GM19324 (cell line): ENCODE data around the gene M1AP.
"Not testable (repeated sequence)": the region's sequence is repeated elsewhere in the genome, so short reads cannot be mapped to it uniquely, and the experiment has no call there.

Source experiments
- ATAC-seq: cut with Tn5 transposase; IDR thresholded peaks from one replicate; pipeline ENCODE4 v1.9.1; 2021; ENCODE audit warnings: mild to moderate bottlenecking, moderate library complexity; ENCODE audit not compliant: unreplicated experiment, low FRiP score

M1AP gene

GRCh38 chr2:74569686-74570085 is 78.4 kb downstream of the M1AP start:
- ATAC-seq: no peak

- no peak for ATAC-seq
Observed at GRCh38 chr2:74567881-74568280, 80.2 kb downstream of the M1AP start.

DNA sequence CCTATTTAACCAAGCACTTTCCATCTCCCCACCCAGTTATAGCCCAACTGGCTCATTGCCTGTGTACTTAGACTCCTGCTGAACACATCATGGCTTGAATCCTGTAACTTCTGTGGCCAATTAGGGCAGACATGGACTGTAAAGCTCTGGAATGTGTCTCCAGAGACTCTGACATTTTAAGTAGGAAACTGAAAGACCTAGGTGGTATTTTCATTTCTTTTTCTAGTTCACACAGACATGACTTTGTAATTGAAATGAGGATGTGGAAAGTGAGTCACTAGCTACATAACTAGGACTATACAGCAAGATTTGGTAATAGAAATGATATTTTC is 81.4 kb downstream of the M1AP start:
- no peak for ATAC-seq

- ATAC-seq: no peak
Observed at GRCh38 chr2:74566076-74566753, 81.9 kb downstream of the M1AP start.

DNA sequence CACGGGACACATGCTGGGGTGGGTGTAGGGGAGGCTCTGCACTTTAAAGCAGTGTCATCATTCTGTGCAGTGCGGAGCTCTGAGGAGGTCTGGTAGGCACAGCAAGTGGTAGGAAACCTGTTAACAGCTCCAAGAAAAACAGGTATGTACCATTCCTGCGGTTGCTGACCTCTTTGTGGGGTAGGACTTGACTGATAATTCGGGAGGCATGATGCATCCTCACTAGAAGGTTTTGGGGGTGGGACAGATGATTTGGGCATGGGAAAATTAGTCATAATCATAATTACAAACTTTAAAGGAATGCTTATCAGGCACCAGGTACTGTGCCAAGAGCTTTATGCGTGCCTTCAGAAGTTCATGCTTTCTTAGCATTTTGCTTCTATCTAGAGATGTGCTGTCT is 83.9 kb downstream of the M1AP start:
- ATAC-seq: no peak

DNA sequence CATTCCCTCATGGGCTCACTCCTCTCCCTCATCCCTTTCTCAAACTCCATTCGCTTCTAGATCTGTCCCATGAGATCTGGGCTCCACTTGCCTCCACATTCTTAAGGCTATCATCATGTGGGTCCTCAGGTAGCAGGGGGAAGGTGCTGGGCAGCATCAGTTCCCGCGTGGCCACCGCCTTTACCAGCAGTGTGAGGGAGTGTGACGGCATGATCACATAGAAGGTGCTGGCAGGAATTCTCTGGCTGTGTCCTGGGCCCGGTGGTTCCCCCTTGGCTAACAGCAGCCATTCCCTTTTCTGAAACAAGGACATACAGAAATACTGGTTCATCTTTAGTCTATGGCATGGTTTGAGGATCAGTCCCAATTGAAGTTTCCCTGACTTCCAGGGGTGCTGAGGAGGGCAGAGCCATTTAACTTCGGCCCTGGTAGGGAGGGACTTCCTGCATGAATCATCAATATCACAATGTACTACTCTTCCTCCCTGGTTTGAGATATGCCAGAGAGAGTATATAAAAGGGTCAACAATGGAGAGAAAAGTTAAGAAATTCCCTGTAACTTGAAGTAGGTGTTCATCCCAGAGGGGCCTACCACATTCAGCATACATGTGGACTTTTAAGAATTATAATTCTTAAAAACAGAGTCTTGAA is 85.9 kb downstream of the M1AP start:
- no peak for ATAC-seq

- not testable (repeated sequence) for ATAC-seq
Observed at GRCh38 chr2:74561022-74561421, 87.1 kb downstream of the M1AP start.

GRCh38 chr2:74560591-74560990 is 87.5 kb downstream of the M1AP start:
- ATAC-seq: no peak

DNA sequence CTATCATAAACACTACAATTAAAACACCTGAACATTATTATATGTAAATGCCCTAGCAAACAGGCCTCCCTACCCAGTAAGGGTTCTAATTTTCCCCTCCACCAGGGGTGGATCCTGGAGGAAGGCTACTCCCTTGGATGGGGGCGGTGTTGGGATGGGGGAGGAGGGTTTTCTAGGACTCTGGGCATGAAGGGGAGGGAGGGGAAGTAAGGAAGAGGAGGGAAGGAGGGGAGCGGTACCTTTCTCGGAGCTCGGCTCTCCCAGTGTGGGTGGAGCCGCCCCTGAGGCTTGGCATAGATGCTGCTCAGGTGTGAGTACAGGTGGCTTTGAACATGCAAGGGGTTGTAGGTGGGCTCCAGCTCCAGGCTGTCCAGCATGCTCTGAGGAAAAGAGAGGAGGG is 88.2 kb downstream of the M1AP start:
- ATAC-seq: no peak

DNA sequence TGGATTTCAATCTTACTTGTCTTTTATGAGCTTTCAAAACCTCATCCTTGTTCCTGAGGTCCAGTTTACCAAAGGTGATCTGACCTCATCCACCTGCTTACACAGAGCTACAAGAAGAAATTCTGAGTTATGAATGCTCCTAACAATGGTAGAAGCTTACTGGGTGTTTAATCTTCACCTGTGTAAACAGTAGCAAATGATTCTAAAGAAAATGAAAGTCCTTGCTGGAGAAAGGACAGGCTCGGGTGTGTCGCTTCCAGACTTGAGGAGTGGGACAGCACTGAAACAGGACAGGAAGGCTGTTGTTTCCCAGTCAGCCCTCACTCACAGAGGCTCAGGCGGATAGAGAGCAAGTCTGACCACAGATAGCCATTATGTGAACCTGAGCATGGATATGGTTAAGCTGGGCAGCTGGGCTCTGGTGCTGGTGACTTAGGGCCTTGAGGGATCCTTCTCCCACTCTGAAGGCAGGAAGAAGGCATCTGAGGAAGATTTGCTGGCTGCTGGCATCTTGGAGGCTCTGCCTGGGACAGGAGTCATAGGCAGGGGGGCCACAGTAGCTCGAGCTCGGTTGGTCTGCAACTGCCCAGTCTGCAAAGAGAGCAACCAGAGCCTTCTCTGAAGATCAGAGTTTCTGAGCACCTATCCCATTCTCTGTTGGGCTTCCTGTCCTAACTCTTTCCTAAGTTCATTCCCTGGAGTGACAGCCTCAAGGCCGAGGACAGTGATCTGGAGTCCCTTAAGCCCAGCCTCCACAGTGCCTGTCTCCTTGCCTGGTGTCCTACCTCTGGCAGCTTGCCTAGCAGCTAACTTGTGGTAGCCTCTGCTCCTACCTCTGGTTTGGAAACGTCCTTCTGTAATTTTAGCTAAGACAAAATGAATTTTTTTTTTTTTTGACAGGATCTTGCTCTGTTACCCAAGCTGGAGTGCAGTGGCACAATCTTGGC is 89.6 kb downstream of the M1AP start:
- ATAC-seq: no peak

- no peak for ATAC-seq
Observed at GRCh38 chr2:74556831-74557370, 91.2 kb downstream of the M1AP start.

DNA sequence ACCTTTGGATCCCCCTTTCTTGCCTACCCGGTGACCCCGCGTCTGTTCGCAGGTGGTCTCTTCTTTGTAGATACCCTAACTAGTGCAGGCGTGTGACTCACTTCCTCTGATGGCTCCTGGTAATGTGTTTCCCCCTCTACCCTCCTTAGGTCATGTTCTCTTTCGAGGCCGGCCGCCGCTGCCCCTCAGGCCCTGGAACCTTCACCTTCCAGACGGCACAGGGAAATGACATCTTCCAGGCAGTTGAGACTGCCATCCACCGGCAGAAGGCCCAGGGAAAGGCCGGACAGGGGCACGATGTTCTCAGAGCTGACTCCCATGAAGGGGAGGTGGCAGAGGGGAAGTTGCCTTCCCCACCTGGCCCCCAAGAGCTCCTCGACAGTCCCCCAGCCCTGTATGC is 92.0 kb downstream of the M1AP start:
- ATAC-seq: no peak

- no peak for ATAC-seq
Observed at GRCh38 chr2:74555610-74556103, 92.5 kb downstream of the M1AP start.

DNA sequence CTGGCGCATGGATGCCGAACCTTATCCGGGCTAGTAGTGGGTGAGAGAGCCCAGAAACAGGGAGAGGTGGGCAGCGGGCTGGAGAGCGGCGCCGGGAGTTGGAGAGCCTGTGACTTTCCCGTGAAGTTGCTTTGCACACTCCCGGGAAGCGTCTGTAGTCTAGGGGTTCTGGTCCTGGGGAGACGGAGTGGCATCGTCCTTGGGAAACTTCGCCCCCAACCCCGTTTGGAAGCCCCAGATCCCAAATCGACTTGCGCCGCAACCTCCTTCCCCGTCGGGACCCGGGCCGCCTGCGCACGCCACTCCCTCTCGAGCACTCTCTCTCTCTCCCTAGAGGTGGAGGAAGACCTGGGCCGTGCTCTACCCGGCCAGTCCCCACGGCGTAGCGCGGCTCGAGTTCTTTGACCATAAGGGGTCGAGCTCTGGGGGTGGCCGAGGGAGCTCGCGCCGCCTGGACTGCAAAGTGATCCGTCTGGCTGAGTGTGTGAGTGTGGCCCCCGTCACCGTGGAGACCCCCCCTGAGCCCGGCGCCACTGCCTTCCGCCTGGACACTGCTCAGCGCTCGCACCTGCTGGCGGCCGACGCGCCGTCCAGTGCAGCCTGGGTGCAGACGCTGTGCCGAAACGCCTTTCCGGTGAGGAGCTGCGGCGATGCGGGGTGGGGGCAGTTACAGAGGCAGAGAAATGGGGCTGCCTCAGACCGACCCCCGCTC is 93.2 kb downstream of the M1AP start:
- peak; percentile 66 for ATAC-seq

DNA sequence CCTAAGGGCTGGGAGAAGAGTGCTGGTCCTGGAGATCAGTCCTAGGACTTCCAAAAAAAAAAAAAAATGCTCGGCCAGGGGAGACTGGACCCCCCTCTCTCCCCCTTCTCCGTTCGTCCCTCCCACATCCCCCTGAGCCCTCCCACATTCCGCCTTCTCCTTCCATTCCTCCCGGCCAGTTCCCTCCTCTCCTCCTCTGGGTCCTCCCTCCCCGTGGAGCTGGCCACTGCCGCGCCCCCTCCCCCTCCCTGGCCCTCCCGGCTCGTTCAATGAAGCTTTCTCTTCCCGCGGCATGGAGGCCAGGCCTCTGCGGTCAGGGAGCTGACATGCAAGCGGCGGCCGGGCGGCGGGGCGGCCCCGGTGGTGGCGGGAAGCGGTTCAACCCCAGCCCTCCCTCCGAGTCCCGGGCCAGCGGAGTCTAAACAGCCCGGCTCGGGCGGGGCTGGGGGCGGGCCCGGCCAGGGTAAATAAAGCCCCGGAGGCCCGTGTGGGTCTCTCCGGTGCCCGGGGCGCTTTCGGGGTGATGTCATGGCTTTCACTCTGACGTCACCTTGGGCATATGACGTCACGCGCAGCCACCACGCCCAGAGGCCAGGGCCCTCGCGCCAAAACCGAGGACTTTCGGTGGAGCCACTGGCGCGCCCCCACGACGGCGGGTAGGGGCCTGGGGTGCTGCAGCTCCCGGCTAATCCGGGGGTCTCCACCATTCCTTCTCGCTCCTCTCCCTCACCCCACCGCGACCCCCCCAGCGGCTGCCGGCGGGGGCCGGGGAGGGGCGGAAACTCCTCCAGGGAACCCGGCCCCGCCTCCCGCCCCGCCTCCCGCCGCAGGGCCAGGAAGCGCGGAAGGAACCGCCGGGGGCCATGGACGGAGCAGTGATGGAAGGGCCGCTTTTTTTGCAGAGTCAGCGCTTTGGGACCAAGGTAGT is 94.0 kb downstream of the M1AP start, which contains the start of the genes DOK1 and LOXL3:
DOK1 (plus strand) TSS at position 829 of the 928 bp plus-strand sequence; CDS start at position 864, 35 bp downstream.
LOXL3 (minus strand) TSS at position 51 of the 928 bp plus-strand sequence. CDS start 1,308 bp downstream, outside the sequence.
- ATAC-seq: peak; percentile 66

GRCh38 chr2:74552914-74553811 is 95.0 kb downstream of the M1AP start:
- ATAC-seq: no peak

GRCh38 chr2:74551942-74552913 is 95.9 kb downstream of the M1AP start:
- ATAC-seq: no peak
